Erythroblast (primary cell): Measurements from ENCODE around the gene CCNG2.
"Not testable (repeated sequence)": the region's sequence is repeated elsewhere in the genome, so short reads cannot be mapped to it uniquely, and the experiment has no call there.

Experiments
- DNase-seq, 2 experiments: peaks; one replicate each; lab custom pipeline; 2025; lab: John Stamatoyannopoulos, UW
- GATA1 ChIP-seq: IDR thresholded peaks from 2 replicates; pipeline ENCODE4 v1.6.1; 2011; ENCODE audit warnings: low read depth, mild to moderate bottlenecking, control low read depth, low read length, moderate library complexity
- POLR2A ChIP-seq: IDR thresholded peaks from 2 replicates; pipeline ENCODE4 v1.6.1; 2011; ENCODE audit warnings: mild to moderate bottlenecking, low read length

The CCNG2 gene

DNA sequence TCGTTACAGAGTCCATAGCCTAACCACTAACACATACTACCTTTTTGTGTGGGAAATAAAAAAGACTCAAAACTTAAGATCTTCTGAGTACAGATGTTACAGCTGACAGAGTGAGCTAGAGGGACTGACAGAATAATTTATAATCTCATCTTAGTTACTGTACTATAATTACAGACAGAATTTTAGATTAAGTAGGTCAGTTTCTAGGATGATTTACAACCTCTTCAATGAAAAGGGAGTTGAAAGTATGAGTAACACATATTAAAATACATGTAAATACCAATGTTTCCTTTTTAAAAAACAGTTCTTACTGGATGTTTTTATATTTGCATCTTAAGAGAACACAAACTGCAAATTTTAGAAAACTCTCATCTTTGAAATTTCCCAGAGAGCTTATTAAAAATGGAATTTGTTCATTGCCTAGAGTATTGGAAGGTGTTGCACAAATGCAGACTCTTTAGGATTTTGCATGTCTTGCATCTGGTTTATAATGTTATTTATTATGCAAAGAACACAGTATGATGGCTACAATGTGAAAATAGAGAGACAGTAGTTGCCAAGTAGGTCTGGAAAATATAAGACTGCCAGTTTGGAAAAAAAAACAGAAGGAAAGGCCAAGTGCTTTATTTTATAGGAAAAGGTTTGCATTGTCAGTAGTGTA lies 24.2 kb upstream of the CCNG2 start:
- no peak for DNase-seq
- no peak for TF ChIP-seq POLR2A
- TF ChIP-seq GATA1: no peak

- not testable (repeated sequence) for DNase-seq
Observed at GRCh38 chr4:77137448-77137847, 19.6 kb upstream of the CCNG2 start.

DNA sequence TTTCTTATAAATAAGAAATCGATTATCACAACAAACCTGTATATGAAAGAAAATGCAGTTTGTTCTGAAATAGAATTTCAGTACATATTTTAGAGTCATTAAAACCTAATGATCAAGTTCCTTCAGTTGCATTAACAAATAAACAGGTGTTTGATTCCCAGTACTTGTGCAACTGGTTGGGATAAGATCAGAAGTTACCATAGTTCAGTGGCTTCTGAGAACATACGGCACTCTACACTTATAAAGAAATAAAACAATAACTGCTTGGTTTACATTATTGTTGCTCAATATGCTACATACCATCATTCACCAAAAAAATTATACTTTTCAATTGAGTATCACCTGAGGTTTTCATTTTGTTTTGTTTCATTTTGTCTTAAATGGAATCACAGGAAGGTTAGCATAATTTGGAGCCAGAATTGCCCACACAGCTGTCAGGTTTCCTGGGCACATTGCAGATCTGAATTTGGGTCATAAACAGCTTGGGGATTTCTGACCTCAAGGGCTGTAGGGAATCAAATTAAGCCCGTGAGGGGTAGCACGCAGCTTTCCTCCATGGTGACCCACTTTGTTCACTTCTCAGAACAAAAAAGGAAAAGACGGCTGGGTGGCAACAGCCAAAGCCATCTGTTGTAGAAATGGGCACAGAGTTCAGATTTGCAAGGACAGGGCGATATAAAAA lies 14.9 kb upstream of the CCNG2 start:
- no peak for TF ChIP-seq POLR2A
- TF ChIP-seq GATA1: no peak
- no peak for DNase-seq

DNA sequence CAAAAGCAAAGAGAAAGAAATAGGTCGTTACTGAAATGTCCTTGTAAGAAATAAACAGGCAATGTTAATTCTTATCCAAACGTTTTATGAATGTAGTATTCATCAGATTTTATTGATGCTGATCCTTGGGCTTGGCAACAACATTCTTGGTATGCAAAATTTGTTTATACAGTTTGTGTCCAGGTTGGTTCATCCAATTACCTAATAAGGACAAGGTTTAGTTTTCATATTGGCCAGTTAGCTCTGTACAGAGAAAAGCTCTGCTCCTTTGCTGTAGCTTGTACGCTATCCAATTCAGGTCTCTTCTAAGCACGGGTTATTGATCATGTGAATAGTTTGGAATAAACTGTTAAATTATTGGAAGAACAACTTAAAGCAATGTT lies 14.4 kb upstream of the CCNG2 start:
- TF ChIP-seq GATA1 (no peak), POLR2A (no peak)
- DNase-seq: no peak

GRCh38 chr4:77143091-77143490 lies 13.9 kb upstream of the CCNG2 start:
- TF ChIP-seq POLR2A (no peak), GATA1 (no peak)
- no peak for DNase-seq

DNA sequence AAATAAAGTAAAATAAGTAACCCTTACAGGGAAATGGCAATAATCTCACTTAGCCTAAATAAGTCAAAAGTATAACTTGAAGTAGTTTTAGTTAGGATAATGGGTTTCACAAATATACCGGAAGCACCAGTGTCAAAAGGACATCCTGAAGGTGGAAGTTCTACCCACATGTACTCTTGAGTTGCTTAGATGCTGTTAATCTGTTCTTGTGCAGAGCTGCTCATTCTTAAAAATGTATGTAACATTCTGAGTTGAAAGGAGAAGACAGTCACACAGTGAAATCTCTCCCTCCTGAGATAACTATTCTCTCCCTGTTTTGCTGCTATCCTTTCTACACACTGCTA lies 11.2 kb upstream of the CCNG2 start:
- TF ChIP-seq POLR2A: no peak
- no peak for DNase-seq

DNA sequence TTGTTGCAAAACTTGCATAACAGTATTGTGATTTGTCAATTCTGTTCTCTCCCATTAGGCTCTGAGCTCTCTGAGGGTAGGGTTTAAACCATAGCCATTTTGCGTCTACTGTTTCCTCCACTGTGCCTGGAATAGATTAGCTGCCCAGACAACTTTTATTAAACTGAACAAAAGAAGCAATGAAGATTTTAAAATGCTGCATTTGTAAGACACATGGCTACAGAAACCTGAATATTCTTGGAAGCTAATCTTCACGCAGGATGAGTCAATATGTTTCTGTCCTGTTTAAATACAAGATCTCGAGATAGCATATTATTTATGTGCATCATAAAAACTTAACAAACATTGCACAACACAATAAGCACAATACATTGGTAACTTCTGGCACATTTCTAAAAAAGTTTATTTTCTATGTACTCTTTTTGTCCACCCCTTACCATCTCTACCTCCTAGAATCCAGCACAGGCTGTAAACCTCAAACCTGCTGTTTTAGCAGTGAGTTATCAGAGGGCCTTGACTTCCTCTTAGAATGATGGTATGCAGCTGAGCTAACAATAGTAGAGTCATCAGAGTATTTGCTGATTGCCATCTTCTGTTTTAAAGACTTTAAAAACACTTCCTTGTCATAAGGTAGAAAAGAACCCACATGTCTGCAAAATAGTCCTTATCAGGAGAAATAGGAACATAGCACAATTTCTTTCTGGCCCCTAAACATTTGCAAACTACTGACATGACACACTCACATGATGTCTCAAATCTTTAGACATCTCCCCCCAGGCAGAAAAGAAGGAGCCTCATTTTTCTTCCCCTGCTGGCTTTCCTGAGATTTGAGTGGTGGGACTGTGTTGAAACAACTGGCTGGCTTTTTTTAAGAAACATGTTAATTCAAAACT lies 10.6 kb upstream of the CCNG2 start:
- no peak for DNase-seq

GRCh38 chr4:77147079-77147782 lies 9.8 kb upstream of the CCNG2 start:
- TF ChIP-seq POLR2A (no peak), GATA1 (no peak)
- DNase-seq: no peak

More for the DNA sequence above, 10.6 kb upstream of the CCNG2 start:
- TF ChIP-seq POLR2A (no peak), GATA1 (no peak)

- no peak for DNase-seq
Observed at GRCh38 chr4:77148078-77148477, 8.9 kb upstream of the CCNG2 start.

DNA sequence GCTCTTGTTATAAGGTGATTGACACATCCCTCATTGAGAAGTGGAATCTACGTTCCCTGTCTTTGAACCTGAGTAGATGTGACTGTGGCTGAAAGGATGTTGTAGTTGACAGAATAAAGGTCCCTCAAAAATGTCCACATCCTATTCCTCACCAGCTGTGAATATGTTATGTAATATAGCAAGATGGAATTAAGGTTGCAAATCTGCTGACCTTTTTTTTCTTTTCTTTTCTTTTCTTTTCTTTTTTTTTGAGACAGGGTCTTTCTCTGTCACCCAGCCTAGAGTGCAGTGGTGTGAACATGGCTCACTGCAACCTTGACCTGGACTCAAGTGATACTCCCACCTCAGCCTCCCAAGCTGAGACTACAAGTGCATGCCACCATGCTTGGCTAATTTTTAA lies 7.2 kb upstream of the CCNG2 start:
- no peak for TF ChIP-seq GATA1
- no peak for TF ChIP-seq POLR2A
- DNase-seq: no peak

More at GRCh38 chr4:77148078-77148477, 8.9 kb upstream of the CCNG2 start:
- TF ChIP-seq POLR2A (no peak), GATA1 (no peak)

GRCh38 chr4:77151241-77151640 lies 5.8 kb upstream of the CCNG2 start:
- peak; percentile 27 to 59 for DNase-seq
- TF ChIP-seq POLR2A (peak; percentile 44), GATA1 (no peak)

DNA sequence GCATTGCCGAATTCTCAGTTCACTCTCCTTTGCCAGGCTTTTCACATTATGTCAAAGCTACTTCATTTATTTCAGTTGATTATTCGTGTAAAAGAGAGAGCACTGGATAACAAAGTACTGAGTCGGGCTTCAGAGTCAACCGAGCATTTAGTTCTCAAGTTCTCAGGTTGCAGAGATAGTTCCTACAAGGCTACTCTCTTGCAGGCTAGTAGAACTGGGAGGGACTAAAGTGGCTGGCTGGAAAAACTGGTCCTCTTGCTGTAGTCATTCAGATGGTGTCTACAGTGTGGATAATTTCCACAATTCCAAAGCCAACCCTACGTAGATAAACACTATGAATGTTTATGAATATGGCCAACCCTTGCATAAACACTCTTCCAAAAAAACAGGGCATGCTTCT lies 4.6 kb upstream of the CCNG2 start:
- DNase-seq: no peak
- TF ChIP-seq GATA1: no peak
- TF ChIP-seq POLR2A: no peak

DNA sequence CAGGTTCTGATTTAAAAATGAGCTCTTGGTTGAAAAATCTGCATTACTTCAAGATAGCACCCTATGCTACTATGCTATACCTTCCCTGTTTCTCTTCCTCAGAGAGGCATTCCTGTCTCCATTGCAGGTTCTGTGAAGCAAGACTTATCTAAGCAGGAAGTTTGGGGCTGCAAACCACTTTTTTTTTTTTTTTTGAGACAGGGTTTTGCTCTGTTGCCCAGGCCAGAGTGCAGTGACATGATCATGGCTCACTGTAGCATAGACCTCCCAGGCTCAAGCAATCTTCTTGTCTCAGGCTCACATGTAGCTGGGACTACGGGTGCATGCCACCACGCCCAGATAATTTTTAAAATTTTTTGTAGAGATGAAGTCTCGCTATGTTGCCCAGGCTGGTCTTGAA lies 4.0 kb upstream of the CCNG2 start:
- TF ChIP-seq GATA1 (no peak), POLR2A (no peak)
- DNase-seq: no peak

GRCh38 chr4:77154065-77154464 lies 2.9 kb upstream of the CCNG2 start:
- TF ChIP-seq GATA1: no peak
- no peak for TF ChIP-seq POLR2A
- DNase-seq: no peak
